ENCODE data around the gene ADAM11. TPM values are rescaled to one million over a fixed set of nuclear protein-coding genes. Genes with fewer than 3 reads are reported as not detected.

The ADAM11 gene
- total and polyA plus RNA-seq, 9 of the 15 experiments (the other 6 are each of a cell fraction or from before 2014, with no cell fraction given): 0.01 to 0.31 (median 0.14) TPM; not detected in 2

GRCh38 chr17:44757045-44757917, 1.5 kb upstream of the ADAM11 start (continued):
- TF ChIP-seq RBM25 (IDR thresholded peaks at IDR 0.05; ENCODE audit: low read depth, low read length, severe bottlenecking): peak; percentile 59
- TF ChIP-seq MXI1 (IDR thresholded peaks at IDR 0.05; ENCODE audit: low read depth, low read length): no peak
- TF ChIP-seq GTF2E2 (tag; IDR thresholded peaks at IDR 0.05): no peak
- TF ChIP-seq, protein P1, sequence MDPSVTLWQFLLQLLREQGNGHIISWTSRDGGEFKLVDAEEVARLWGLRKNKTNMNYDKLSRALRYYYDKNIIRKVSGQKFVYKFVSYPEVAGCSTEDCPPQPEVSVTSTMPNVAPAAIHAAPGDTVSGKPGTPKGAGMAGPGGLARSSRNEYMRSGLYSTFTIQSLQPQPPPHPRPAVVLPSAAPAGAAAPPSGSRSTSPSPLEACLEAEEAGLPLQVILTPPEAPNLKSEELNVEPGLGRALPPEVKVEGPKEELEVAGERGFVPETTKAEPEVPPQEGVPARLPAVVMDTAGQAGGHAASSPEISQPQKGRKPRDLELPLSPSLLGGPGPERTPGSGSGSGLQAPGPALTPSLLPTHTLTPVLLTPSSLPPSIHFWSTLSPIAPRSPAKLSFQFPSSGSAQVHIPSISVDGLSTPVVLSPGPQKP (CRISPR knock-in tag; IDR thresholded peaks at IDR 0.05): no peak
- TF ChIP-seq ZBTB11 (CRISPR knock-in tag; IDR thresholded peaks at IDR 0.05): no peak
- TF ChIP-seq ZKSCAN1 (IDR thresholded peaks at IDR 0.05; ENCODE audit: low read depth, low read length): no peak
- TF ChIP-seq NFYB (IDR thresholded peaks at IDR 0.05; ENCODE audit: extremely low read depth, insufficient read length): no peak
- no peak for TF ChIP-seq IFI16 (CRISPR knock-in tag; IDR thresholded peaks at IDR 0.05)
